GM21528 (cell line): ENCODE results near the gene CNOT4.
"Not testable (repeated sequence)": the region's sequence is repeated elsewhere in the genome, so short reads cannot be mapped to it uniquely, and the experiment has no call there.

Experiments
- ATAC-seq: cut with Tn5 transposase; IDR thresholded peaks from one replicate; pipeline ENCODE4 v1.9.1; 2021; ENCODE audit warnings: mild to moderate bottlenecking, moderate library complexity; ENCODE audit not compliant: unreplicated experiment, low FRiP score

Gene CNOT4

GRCh38 chr7:135333946-135334345 is 176.0 kb downstream of the CNOT4 start:
- no peak for ATAC-seq

- ATAC-seq = no peak
Measured at GRCh38 chr7:135333200-135333599, 176.7 kb downstream of the CNOT4 start.

GRCh38 chr7:135330088-135330487 is 179.8 kb downstream of the CNOT4 start:
- no peak for ATAC-seq

DNA sequence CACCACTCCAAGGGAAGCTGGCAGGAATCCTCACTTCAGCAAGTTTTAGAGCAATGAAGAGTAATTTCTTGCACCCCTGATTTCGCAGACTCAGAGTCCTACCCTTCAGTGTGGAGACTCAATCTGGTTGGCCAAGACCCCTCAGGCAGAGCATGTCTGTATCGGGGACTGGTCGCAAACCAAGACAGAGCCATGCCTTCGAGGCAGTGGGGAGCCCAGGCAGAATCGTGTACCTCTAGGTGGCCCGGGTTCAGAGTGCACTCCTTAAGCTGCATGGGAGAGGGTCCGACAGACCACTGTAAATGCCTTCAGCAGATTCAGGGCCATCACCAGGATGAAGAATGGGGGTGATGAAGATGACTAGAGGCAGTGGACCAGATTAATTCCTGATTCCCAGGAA is 181.4 kb downstream of the CNOT4 start:
- ATAC-seq = no peak

DNA sequence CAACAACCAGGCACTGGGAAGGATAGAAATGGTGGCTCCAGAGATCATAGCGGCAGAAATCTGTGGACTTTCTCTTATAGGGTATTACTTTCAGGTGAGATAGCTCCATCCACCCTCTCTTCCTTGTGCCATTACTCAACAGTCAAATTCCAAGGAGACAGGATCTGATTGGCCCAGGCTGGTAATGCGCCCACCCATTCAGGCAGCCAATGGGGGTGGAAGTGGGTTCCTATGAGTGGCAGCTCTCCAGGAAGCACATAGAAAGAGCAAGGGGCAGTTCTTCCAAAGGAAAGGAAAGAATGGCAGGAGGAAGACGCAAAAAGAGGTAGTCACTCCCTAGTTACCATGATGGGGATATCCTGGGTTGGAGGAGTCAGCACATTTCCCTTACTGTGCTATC is 181.8 kb downstream of the CNOT4 start:
- no peak for ATAC-seq

GRCh38 chr7:135327458-135327857 is 182.4 kb downstream of the CNOT4 start:
- no peak for ATAC-seq

GRCh38 chr7:135326636-135327280 is 183.1 kb downstream of the CNOT4 start:
- ATAC-seq = no peak

- ATAC-seq = no peak
Measured at GRCh38 chr7:135322571-135323340, 187.1 kb downstream of the CNOT4 start.

GRCh38 chr7:135321556-135321955 is 188.3 kb downstream of the CNOT4 start:
- ATAC-seq = no peak

DNA sequence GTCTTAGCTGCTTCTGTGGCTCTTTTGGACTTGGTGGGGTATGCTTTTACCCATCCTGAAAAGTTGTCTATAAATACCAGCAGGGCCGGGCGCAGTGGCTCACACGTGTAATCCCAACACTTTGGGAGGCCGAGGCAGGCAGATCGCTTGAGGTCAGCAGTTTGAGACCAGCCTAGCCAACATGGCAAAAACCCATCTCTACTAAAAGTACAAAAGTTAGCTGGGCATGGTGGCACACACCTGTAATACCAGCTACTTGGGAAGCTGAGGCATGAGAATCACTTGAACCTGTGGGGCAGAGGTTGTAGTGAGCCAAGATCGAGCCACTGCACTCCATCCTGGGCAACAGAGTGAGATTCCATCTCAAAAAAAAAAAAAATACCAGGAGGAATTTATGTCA is 188.9 kb downstream of the CNOT4 start:
- not testable (repeated sequence) for ATAC-seq

- ATAC-seq = no peak
Measured at GRCh38 chr7:135320268-135320667, 189.6 kb downstream of the CNOT4 start.

DNA sequence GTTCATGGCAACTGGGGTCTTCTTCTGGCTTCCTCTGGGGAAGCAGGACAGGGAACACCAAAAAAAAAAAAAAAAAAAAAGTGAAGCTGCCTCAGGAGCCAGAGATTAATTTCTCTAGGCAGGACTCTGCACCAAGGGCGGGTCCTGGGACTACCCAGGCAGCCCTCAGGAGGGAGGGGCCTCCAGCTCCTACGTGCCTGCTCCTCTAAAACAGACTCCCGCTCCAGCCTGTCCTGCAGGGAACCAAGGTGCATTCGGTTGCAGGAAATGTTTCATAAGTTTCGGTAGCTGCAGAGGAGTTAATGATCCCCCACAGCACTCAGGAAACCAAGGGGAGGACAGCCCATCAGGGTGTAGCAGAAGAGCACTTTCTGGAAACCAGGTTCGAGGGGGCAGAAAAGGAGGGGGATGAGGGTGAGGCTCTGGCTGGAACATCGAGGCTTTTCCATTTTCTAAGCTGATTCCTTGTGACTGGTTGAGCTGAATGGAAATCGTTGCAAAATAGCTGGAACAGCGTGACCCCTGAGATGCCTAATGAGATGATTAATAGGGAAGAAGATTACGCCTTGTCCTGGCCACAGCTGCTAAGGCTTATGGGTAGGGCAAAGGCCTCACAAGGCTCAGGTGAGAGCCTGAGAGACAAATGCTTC is 192.1 kb downstream of the CNOT4 start:
- ATAC-seq = no peak

DNA sequence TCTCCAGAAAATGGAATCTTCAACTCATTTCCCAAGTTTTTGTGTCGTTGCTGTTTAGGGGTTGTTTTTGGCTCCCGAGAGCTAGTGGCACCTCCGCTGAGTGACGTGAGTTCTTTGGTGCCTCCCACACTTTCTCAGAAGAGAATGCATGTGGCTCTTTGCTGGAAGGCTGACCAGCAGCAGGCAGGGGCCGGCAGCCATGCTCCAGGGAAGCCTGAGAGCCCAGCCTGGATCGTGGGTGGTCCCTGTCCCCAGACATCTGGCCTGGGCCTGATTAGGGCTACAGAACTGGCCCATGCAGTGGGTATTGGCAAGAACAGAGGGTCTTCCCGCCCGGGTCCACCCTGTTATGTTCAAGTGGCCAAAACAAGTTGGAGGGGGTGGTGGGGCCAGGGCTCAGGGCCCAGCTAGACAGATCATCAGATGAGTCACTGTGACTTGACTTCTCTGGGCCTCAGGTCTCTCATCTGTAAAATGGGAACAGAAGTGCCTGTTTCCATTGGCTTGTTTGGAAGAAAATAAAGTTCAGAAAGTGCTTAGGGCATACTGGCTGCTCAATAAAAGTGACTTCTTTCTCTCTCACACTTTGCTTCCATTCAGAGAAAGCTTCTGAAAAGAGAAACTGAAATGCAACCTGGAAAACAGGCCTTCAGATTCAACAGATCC is 193.1 kb downstream of the CNOT4 start:
- no peak for ATAC-seq

GRCh38 chr7:135313971-135314370 is 195.9 kb downstream of the CNOT4 start:
- no peak for ATAC-seq
